RWPE1 (cell line): ENCODE data around the gene LYPD4.
A peak's percentile ranks its signal among the peaks of the same experiment; 100 is the strongest.

Experiments
- CTCF ChIA-PET: fragments of 350-600 bp; sonication (Branson Sonifier 250); formaldehyde crosslinking; extraction: SDS; loops from one replicate; lab custom pipeline; 2021; lab: Yijun Ruan, JAX
- POLR2A ChIA-PET: fragments of 400-600 bp; formaldehyde crosslinking; extraction: SDS; loops from one replicate; lab custom pipeline; 2020; ENCODE audit warnings: antibody characterized with exemption; ENCODE audit not compliant: low non-redundant PET; lab: Yijun Ruan, JAX
- DNase-seq: peaks from one replicate; pipeline ENCODE4 v3.0.0; 2012; ENCODE audit warnings: low spot score
- H3K27ac ChIP-seq: fragments of 450-650 bp; 2 replicates; pipeline ENCODE4 v1.5.1; 2017
- CTCF ChIP-seq: fragments of 450-650 bp; conservative IDR thresholded peaks from 2 replicates; pipeline ENCODE4 v1.5.1; 2017; ENCODE audit warnings: low read depth, mild to moderate bottlenecking

The LYPD4 gene

GRCh38 chr19:41872775-41873647 lies 28.5 kb upstream of the LYPD4 start:
- DNase-seq: peak; percentile 66
- peak; percentile 82 for TF ChIP-seq CTCF
- ChIA-PET POLR2A (interaction anchor here (1.2 to 1.3 kb wide), 2 partner anchors 13 to 174 kb away, joined by 5 to 7 read pairs; partner anchors contain the start of gene RPS19), CTCF (interaction anchor here (0.5 to 1.9 kb wide), 20 partner anchors 9 to 1537 kb away, joined by 3 to 21 read pairs (median 4); partner anchors contain the start of genes ARHGEF1 and RPS19)
- peak overlapping the region; percentile 64 for H3K27ac ChIP-seq

- DNase-seq: no peak
Observed at GRCh38 chr19:41872384-41872774, 27.9 kb upstream of the LYPD4 start.

GRCh38 chr19:41871573-41872383 lies 27.3 kb upstream of the LYPD4 start:
- no peak for TF ChIP-seq CTCF
- peak overlapping the region; percentile 64 for H3K27ac ChIP-seq
- ChIA-PET CTCF (interaction anchor here (0.6 to 1.9 kb wide), 4 partner anchors 15 to 456 kb away, joined by 3 to 15 read pairs (median 6); no protein-coding TSS in a partner anchor), POLR2A (interaction anchor here (1.2 kb wide), 1 partner anchor 175 kb away, joined by 7 read pairs; no protein-coding TSS in a partner anchor)
- no peak for DNase-seq

More at GRCh38 chr19:41872384-41872774, 27.9 kb upstream of the LYPD4 start:
- peak overlapping the region; percentile 64 for H3K27ac ChIP-seq
- ChIA-PET POLR2A (interaction anchor here (1.2 to 1.3 kb wide), 2 partner anchors 12 to 175 kb away, joined by 5 to 7 read pairs; partner anchors contain the start of gene RPS19), CTCF (interaction anchor here (0.6 to 1.9 kb wide), 11 partner anchors 14 to 456 kb away, joined by 3 to 21 read pairs (median 4); no protein-coding TSS in a partner anchor)
- TF ChIP-seq CTCF: no peak

GRCh38 chr19:41870401-41870873 lies 26.0 kb upstream of the LYPD4 start:
- no peak for TF ChIP-seq CTCF
- ChIA-PET CTCF (no interaction called here), POLR2A (no interaction called here)
- peak overlapping the region; percentile 64 for H3K27ac ChIP-seq
- DNase-seq: no peak

GRCh38 chr19:41869374-41869955 lies 25.0 kb upstream of the LYPD4 start:
- H3K27ac ChIP-seq: peak overlapping the region; percentile 64
- ChIA-PET POLR2A (no interaction called here), CTCF (no interaction called here)
- no peak for TF ChIP-seq CTCF
- no peak for DNase-seq
